Measurements from ENCODE around the gene PGAM5.
"Not testable (repeated sequence)": the region's sequence is repeated elsewhere in the genome, so short reads cannot be mapped to it uniquely, and the experiment has no call there.

Gene PGAM5

DNA sequence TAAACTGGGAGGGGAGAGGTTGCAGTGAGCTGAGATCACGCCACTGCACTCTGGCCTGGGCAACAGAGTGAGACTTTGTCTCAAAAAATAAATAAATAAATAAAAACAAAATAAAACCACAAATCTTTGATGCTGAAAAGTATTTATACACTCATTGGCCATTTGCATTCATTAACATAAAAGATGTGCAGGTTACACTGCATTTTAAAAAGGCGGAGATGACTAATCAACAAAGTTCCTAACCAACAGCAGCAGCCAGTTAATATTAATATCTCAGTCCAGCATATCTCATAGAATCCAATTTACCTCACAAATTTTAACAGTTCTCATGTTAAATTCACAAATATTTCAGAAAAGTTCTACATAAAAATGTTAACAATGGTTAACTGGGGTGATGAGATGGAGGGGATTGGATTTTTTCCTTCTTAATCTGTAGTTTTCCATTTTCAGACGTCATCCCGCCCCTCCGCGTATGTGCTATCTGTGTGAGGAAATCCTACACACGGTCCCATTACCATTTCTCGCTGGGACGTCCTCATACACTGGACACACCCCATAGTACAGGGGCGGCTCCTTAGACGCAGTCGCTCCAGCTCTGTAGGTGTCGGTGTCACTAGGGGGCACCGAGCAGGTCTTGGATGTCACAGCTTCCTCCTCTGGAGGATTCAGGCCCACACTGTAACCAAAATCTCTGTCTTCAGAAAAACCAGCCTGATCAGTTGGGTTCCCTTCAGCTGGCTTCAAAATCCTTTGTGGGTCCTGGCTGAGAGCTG, 43.7 kb downstream of the PGAM5 start:
- DNase-seq = no peak

DNA sequence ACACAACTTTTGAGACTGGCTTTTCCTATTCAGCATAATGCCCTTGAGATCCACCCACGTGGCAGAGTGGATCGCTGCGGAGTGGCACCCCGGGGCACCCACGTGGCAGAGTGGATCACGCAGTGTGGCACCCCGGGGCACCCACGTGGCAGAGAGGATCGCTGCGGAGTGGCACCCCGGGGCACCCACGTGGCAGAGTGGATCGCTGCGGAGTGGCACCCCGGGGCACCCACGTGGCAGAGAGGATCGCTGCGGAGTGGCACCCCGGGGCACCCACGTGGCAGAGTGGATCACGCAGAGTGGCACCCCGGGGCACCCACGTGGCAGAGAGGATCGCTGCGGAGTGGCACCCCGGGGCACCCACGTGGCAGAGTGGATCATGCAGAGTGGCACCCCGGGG, 48.2 kb downstream of the PGAM5 start:
- not testable (repeated sequence) for DNase-seq

DNA sequence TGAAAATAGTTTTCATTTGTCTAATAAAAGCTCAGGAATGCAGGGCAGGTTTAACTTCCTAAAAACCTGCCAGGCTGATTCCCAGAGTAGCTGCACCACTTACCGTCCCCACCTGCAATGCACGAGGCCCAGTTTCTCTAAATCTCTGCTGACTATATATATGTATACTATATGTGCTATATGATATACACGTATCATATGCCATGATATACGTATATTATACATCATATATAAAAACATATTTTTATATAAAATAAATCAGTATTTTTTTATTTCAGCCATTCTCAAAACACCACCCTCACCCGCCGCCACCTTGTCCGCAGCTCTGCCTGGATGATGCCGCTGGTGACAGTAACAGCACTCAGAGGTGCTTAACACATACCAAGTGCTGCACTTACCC, 48.7 kb downstream of the PGAM5 start:
- DNase-seq = no peak

DNA sequence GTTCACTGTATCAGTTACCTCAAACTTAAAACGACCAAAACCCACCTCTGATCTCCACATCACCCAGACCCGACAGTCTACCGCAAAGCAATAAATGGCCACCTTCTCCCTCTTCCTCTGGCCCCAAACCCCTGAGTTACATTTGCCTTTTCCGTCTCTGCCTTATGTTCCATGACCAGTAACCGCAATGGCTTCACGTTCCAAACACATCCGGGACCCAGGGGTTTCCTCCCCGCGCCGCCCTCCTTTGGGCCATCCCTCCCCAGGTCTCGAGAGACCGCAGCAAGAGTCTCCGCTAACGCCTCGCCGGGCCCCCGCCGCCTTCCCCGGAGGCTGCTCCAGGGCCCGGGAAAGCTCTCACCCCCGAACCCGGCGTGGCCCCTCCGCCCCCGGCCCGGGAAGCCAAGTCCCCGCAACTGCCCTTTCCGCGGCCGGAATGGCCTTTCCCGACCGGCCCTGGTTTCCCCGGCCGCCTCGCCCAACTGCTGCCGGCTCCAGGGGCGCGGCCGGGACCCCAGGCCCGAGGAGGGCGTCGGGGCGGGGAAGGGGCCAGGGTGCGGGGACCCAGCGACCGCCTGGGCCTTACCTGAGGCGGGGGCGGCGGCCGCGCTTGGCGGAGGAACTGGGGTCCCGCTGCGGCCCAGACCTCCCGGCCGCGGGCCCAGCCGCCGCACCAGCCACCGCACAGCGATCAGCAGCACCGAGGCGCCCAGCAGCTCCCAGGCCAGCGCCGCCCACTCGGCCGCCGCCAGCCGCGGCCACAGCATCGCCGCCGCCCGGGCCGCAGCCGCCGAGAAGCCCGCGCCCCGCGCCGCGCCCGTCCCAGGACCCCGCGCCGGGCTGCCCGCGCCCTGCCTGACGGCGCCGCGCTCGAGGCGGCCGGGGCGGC, 50.6 kb downstream of the PGAM5 start, which contains the start of gene ANKLE2:
Gene ANKLE2, minus strand, starts transcription at position 801 of the 889 bp plus-strand sequence. Its CDS starts 34 bp downstream, at position 767.
- peak; percentile 54 for DNase-seq

DNA sequence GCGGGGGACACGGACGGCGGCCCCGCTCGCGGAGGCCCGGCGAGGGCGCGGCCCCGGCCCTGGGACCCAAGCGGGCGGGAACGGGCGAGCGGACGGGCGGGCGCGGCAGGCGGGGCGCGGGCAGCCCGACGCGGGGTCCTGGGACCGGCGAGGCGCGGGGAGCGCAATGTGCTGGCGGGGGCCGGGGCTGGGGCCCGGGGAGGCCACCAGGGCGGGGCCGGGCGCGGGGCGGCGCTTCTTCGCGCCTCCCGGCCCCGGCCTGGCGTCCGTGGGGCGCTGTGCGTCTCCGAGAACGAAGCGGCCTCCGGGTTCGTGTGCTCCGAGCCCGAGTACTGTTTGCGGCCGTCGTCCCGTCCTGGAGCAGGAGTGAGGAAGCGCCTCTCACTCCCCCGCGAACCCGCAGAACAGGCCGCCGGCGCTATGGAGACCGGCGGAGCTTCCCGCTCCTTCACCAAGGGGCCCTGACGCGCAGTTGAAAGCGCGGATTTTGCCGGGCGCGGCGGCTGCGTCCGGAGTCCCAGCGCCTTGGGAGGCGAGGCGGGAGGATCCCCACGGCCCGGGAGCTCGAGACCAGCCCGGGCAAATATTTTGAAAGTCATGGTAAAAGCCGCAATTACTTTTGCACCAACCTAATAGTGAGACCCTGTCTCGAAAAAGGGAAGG, 51.4 kb downstream of the PGAM5 start:
- DNase-seq = peak; percentile 82

DNA sequence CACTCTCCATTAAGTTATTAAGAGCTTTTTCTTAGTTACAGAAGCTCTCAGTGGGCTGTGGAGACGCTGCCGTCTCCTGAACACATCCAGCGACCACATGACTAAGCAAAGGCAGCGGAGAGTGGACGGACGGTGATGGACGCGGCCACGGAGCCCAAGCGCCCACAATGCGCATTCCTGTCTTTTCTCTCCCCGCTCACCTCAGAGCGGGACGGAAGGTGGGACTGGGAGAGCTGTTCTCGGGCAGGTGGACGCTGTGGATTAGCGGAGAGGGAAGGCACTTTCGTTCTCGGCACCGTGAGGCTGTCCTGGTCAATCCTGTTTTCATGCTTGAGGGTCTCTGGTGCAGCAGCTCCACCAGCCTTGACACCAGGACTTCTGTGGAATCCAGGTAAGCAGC, 53.6 kb downstream of the PGAM5 start:
- DNase-seq = no peak

DNA sequence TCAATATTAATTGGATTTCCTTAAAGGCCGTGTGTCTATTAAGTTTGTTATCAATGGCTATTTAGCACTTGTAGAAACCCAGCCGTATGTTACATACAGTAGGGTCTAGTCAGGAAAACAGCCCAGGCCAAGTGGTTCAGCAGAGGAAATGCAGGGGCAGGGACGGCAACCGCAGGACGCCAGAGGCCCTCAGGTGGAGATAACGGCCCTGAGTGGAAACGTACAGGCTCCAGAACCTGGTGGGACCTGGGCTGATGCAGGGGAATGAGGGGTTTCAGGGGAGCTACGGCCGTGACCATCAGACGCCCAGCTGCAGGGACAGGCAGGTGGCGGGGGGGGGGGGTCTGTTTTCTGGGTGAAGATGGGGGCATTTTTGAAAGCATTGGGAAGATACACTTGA, 54.7 kb downstream of the PGAM5 start:
- DNase-seq = no peak

DNA sequence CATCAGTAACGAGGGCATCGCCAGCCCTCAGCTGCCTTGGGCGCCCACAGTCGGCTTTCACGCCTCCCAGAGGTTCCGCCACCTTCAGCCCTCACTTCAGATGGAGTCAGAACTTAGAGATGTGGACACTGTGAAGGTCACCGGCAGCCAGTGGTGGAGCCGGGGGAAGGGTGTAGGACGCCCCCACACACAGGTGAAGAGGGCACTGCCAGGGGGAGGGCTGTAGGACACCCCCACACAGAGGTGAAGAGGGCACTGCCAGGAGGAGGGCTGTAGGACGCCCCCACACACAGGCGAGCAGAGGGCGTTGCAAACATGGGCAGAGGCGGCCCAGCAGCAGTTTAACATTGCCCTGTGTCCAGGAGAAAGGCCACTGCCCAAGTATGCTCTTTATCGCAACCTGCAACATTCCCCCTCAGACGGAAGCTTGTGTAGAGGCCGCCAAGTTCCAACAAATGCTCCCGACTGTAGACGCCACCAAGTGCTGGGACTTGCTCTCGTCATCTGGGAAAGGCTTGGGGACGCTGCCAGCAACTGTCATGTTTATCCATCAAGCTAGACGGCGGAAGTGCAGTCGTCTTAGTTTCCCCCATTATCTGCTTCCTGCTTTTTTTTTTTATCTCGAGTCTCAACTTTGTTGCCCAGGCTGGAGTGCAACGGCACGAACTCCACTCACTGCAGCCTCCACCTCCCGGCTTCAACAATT, 55.9 kb downstream of the PGAM5 start:
- no peak for DNase-seq

DNA sequence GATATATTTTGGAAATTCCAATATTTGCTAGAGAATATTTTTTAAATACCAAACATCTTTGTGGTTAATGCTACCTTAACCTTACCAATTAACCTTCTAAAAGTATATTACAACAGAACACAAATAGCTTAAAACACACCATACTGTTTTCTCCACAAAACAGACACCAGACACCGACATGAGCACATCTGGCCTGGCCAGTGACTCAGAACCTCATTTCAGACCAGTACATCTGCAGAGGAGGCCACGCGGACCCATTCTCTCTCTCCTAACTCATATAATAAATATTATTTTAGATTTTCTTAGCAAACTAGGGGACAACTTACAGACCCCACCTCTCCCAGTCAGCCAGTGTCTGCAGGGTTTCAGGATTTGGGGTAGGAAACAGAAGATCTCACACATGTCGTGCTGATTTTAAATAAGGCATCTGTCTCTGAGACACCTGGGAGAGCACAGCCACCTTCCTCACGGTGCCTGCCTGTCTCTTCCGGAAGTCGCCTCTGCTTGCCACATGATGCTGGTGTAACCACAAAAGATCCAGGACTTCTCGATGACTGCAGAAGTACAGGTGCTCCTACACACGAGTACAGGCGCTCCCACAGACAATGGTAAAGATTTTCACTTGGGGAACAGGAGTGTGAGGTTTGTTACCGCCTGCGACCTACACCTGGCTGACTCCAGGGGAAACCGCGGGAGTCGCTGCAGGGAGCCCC, 60.6 kb downstream of the PGAM5 start:
- peak; percentile 37 for DNase-seq
